Astrocyte of the spinal cord (primary cell): ENCODE data around the gene TNFSF12.
A peak's percentile ranks its signal among the peaks of the same experiment; 100 is the strongest.

Experiments used
- DNase-seq: peaks from one replicate; pipeline ENCODE4 v3.0.0; 2011; ENCODE audit warnings: low read depth, low spot score
- H3K4me3 ChIP-seq: 2 replicates; pipeline ENCODE4 v1.5.1; 2011; ENCODE audit warnings: low read depth, mild to moderate bottlenecking, low read length, moderate library complexity
- in situ Hi-C: cut with HindIII; loops from 2 replicates; pipeline ENCODE4 v1.10.0; 2017; ENCODE audit warnings: low sequenced_read_pairs
- TF ChIP-seq, protein P1 (sequence below): IDR thresholded peaks from 2 replicates; pipeline ENCODE4 v1.5.1; 2012; ENCODE audit warnings: low read depth, mild to moderate bottlenecking, low read length, inconsistent platforms

The TNFSF12 gene

DNA sequence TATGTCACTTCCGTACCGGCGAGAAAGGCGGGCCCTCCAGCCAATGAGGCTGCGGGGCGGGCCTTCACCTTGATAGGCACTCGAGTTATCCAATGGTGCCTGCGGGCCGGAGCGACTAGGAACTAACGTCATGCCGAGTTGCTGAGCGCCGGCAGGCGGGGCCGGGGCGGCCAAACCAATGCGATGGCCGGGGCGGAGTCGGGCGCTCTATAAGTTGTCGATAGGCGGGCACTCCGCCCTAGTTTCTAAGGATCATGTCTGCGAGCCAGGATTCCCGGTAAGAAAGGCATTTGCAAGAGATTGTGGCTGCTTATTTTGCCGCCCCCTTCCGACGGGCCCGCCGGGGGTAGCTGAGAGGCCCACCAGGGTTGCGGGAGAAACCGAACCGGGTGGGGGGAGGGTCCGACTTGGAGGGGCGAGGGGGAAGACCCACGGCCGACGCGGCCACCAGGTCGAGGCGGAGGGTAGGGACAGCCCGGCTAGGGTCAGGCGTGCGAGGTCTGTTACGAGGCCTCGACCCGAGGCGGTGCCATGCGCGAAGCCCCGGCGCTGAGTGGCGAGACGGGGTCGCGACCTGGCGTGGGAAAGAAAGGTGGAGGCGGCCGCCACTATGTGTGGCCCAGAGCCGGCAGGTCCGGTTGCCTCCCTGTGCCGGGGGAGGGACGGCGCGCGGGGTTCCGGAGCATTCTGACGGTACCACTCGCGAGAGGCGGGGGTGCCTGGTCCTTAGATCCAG is 23.9 kb downstream of the TNFSF12 start:
- peak overlapping the region; percentile 82 for H3K4me3 ChIP-seq
- TF ChIP-seq, protein P1, sequence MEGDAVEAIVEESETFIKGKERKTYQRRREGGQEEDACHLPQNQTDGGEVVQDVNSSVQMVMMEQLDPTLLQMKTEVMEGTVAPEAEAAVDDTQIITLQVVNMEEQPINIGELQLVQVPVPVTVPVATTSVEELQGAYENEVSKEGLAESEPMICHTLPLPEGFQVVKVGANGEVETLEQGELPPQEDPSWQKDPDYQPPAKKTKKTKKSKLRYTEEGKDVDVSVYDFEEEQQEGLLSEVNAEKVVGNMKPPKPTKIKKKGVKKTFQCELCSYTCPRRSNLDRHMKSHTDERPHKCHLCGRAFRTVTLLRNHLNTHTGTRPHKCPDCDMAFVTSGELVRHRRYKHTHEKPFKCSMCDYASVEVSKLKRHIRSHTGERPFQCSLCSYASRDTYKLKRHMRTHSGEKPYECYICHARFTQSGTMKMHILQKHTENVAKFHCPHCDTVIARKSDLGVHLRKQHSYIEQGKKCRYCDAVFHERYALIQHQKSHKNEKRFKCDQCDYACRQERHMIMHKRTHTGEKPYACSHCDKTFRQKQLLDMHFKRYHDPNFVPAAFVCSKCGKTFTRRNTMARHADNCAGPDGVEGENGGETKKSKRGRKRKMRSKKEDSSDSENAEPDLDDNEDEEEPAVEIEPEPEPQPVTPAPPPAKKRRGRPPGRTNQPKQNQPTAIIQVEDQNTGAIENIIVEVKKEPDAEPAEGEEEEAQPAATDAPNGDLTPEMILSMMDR: no peak
- in situ Hi-C loops: no loop called here
- peak; percentile 100 for DNase-seq

DNA sequence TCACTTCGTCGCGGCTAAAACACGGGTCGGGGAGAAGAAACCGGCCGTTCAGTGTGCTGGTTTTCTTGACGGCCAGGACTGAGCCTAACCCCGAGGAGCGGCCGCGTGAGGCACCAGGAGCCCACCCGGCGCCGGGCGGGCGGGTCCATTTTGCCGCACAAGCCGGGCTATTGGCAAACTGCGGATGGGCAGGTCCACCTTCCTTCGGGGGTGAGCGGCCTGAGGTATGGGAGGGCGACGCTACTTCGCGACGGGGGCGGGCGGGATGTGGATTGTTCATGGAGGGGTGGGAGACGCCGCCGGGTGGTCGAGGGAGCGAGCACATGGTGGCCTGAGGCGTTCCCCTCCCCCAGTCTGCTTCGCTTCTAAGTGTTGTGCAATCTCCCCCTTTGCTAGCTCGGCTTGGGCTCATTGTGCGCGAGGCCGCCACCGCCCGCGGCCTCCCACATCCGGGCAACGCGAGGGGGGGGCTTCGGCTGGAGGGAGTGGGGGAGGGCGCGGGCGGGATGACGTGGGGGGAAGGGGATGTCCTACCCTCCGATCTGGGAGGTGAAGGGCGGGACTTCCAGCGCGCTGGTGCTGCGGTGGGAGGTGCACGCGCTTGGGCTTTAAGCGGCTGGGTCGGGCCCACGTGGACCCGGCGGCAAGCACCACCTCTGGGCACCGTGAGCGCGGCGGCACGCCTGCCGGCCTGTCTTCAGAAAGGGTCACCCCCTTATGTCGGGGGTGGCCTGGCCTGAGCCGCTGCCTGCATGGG is 24.6 kb downstream of the TNFSF12 start:
- DNase-seq: peak; percentile 94
- TF ChIP-seq, protein P1: no peak
- in situ Hi-C loops: no loop called here
- H3K4me3 ChIP-seq: peak overlapping the region; percentile 82

DNA sequence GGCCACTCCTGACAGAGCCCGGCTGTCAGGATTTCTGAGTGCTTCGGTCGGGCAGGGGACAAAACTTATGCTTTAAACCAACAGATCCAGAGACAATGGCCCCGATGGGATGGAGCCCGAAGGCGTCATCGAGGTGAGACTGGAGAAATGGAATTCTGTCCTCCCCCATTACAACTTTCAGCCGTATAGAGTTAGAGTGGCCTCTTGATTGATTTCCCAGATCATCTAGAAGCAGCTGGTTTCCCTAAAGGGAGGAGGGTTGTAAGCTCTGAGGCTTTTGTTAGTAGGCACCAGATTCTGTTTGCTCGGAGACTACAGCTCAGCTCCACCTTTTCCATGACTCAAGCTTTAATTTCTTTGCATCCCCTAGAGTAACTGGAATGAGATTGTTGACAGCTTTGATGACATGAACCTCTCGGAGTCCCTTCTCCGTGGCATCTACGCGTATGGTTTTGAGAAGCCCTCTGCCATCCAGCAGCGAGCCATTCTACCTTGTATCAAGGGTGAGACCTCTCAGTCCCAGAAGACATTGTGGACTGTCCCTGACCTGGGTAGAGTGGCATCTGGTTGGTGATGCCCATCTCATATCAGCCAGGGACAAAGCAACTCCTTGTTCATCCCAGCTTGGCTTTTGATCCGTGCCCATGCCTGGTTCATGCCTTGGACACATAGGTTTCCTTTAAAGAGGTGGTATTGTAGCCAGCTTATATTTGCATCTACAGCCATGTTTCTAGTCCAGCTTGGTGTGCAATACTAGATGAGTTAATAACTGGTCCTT is 25.5 kb downstream of the TNFSF12 start:
- in situ Hi-C loops: no loop called here
- TF ChIP-seq, protein P1: no peak
- peak; percentile 16 for DNase-seq
- peak overlapping the region; percentile 82 for H3K4me3 ChIP-seq

DNA sequence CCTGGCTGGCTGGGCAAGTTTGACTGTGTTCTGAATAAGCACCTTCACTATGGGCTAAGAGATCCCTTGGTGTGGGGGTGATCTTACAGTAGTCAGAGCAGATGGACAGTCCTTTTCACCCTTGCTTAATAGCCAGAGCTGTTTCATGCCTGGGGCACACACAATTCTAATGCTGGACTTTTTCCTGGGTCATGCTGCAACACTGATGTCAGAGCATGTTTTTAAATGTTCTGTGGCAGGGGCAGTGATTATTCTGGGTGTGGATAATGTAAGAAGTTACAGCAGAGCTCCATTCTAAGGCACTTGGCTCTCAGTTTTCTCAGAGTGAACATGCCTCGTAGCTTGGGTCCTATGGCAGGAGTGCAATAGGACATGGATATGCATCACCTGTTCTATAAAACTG is 26.6 kb downstream of the TNFSF12 start:
- peak overlapping the region; percentile 3 for H3K4me3 ChIP-seq
- in situ Hi-C loops: no loop called here
- DNase-seq: no peak
- TF ChIP-seq, protein P1: no peak

DNA sequence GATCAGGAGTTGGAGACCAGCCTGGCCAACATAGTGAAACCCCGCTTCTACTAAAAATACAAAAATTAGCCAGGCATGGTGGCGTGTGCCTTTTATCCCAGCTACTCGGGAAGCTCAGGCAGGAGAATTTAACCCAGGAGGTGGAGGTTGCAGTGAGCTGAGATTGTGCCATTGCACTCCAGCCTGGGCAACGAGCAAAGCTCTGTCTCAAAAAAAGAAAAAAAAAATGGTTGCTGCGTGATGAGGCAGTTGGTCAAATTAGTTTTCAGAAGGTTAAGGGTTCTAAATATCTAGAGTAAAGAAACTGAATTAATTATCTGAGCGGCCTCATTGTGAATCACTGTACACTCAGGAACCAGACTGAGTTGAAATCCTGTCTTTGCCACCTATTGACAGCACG is 27.1 kb downstream of the TNFSF12 start:
- TF ChIP-seq, protein P1: no peak
- no peak overlapping the region for H3K4me3 ChIP-seq
- no peak for DNase-seq
- in situ Hi-C loops: no loop called here

DNA sequence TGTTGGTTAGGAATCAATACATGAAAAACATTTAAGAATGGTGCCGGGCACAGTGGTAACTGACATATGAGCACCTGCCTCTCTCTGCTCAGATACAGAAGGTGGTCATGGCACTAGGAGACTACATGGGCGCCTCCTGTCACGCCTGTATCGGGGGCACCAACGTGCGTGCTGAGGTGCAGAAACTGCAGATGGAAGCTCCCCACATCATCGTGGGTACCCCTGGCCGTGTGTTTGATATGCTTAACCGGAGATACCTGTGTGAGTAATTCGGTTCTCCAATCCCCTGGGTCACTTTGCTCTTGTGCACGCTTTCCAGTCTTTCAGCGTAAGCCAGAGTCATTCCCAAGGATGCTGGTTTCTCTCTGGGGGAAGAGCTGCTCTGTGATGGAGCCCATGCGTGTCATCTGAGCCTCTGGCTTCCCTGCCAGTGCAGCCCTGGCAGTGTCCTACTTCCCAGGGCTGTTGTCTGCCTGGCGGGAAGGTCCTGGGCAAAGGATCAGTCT is 27.6 kb downstream of the TNFSF12 start:
- DNase-seq: no peak
- in situ Hi-C loops: no loop called here
- no peak overlapping the region for H3K4me3 ChIP-seq
- TF ChIP-seq, protein P1: no peak
